HG02840 (cell line): ENCODE measurements around the gene PLEKHG4B.
A peak's percentile ranks its signal among the peaks of the same experiment; 100 is the strongest.

Source experiments
- ATAC-seq: cut with Tn5 transposase; IDR thresholded peaks from one replicate; pipeline ENCODE4 v1.9.1; 2021; ENCODE audit warnings: mild to moderate bottlenecking, moderate library complexity, moderate number of reproducible peaks; ENCODE audit not compliant: unreplicated experiment, low FRiP score

PLEKHG4B gene

DNA sequence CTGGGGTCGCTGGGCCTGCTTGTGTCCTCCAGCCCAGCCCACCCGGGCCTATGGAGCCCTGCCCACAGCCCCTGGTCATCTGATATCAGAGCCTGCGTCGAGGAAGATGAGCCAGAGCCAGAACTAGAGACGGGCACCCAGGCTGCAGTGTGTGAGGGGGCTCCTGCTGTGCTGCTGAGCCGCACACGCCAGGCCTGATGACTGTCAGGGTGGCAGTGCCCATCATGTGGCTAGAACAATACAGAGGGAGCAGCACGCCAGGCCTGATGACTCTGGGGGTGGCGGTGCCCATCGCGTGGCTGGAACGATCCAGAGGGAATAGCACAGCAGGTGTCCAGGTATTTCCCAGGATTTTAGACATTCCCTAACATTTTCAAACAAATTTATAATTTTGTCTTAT, 90.2 kb downstream of the PLEKHG4B start:
- ATAC-seq: no peak

DNA sequence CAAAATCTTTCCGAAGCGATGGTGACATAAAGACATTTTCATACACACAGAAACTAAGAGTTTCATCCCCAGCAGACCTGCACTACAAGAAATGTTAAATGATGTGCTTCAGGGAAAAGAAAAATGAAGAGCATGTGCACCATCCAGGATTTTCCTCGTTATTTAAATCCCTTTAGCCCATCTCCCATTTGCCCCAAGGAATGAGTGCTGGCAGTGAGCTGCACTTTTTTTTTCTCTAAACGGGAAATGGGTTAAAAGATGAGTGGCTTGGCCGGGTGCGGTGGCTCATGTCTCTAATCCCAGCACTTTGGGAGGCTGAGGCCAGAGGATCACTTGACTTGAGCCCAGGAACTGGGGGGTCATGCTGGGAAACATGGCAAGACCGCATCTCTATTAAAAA, 92.5 kb downstream of the PLEKHG4B start:
- ATAC-seq: no peak

DNA sequence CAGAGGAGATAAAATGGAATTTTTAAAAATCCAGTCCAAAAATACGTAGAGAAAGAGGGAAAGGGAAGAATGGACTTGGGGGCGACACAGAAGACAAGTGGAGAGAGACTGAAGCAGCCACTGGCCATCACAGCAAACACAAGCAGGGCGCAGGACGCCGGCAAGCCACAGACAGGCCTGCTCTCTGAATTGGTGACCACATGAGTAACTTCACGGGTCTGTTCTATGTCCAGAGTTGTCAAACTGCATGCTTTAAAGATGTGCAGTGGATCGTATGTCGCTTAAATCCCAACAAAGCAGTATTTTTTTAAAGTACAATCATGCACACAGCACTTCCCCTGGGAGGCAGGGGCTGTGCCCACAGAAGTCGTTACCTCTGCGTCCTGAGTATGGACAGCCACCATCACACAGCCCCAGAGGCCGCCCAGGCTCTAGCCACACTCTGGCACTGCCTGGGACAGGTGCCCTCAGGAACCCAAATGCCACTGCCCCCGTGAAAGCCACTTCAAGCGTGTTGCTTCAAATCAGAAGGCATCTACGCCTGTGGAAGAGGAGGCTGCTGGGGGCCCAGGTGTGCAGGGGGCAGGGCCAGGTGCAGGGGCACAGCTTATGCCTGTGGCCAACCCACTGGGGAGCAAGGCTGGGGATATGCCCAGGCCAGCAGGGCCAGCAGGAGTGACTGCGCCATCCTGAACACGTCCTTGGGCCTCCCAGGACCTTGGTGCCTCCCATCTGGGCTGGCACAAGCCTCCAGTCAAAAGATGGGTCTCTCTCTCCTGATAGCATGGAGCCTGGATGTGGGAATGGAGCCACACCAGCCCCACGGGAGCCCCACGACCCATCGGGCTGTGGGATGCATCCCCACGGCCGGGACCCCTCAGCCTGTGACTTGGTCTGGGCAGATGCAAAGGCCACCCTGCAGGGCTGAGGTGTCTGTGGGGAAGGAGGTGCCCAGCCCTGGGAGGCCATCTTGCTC, 93.4 kb downstream of the PLEKHG4B start:
- no peak for ATAC-seq

- ATAC-seq: no peak
Observed at GRCh38 chr5:186091-187041, 94.4 kb downstream of the PLEKHG4B start.

GRCh38 chr5:187042-187431, 95.1 kb downstream of the PLEKHG4B start:
- ATAC-seq: no peak

DNA sequence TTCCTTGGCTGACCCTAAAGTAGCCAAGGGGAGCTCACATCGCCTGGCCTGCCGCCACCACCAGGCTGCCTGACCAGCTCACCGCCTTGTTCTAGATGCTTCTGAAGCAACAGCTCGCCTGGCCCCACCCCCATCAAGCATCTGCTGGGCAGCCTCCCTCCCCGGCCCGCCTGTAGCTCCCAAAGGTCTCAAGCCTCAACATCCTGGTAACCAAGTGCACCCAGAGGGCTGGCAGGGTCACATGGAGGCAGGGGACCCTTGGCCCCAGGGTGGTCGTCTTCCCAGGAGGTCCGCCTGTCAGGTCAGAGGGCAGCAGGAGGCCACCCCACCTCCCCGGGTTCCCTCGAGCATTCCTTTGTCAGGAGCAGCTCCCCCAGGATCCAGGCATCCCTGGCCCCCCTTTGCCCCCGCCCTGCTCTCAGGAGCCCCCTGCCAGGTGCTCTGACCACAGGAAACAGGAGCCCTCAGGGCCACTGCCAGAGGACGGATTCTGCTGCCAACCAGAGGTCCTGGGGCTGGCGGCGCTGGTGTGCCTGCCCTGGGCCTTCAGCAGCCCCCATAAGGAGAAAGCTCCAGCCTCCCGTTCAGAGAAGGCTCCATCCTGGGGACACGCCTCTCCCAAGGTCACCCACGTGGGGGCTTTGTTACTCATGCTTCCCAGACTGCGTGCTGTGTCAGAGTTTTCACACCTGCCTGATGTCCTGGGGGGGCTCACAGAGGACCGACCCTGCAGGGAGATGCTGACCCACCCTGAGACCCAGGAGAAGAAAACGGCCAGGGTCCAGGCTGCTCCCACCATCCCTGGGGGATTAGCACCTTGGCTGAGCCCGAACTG, 95.9 kb downstream of the PLEKHG4B start:
- ATAC-seq: no peak

- peak; percentile 68 for ATAC-seq
Observed at GRCh38 chr5:188488-189481, 96.8 kb downstream of the PLEKHG4B start.

GRCh38 chr5:189486-189885, 97.5 kb downstream of the PLEKHG4B start:
- ATAC-seq: no peak

- ATAC-seq: no peak
Observed at GRCh38 chr5:189976-190365, 98.0 kb downstream of the PLEKHG4B start.

GRCh38 chr5:190366-191035, 98.5 kb downstream of the PLEKHG4B start:
- ATAC-seq: no peak

GRCh38 chr5:191036-191948, 99.3 kb downstream of the PLEKHG4B start, which contains the start of gene LRRC14B:
Gene LRRC14B (plus strand): TSS chr5:191495. CDS start chr5:191539, 44 bp downstream.
- no peak for ATAC-seq

- ATAC-seq: no peak
Observed at GRCh38 chr5:191949-192690, 100.2 kb downstream of the PLEKHG4B start.

DNA sequence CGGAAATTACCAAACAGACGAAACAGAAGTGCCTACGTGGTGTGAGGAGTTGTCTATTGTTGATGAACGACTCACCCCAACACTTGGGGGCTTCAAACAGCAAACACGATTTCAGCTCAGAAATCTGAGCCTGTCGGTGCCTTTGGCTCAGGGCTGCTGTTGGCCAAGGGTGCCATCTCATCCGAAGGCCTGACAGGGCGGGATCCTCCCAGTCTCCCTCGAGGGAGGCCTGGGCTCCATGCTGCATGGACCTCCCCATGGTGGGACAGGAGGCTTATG, 100.7 kb downstream of the PLEKHG4B start:
- ATAC-seq: no peak

DNA sequence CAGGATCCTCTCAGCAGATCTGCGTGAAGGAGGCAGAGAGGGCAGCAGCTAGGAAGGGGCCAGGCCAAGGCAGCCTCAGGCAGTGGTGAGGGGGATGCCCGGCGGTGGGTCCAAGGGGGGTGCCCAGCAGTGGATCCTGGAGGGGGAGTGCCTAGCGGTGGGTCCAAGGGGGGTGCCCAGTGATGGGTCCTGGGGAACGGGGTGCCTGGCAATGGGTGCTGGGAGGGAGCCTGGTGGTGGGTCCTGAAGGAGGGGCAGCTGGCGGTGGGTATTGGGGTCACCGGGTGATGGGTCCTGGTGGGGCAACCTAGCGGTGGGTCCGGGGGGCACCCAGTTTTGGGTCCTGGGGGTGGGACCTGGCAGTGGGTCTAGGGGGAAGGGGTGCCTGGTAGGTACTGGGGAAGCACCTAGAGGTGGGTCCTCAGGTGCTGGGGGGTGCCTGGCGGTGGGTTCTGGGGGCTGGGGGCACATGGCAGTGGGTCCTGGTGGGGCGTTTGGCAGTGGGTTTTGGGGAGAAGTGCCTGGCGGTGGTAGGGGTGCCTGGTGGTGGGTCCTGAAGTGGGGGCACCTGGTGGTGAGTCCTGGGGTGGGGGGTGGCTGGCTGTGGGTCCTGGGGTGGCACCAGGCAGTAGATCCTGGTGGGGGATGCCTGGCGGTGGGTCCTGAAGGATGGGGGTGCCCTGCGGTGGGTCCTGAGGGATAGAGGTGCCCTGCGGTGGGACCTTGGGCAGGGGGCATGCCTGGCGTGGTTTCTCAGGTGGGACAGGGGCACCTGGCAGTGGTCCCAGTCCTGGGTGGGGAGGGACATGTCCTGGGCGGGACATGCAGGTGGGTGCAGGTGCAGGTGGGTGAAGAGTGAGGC, 101.2 kb downstream of the PLEKHG4B start:
- ATAC-seq: no peak

DNA sequence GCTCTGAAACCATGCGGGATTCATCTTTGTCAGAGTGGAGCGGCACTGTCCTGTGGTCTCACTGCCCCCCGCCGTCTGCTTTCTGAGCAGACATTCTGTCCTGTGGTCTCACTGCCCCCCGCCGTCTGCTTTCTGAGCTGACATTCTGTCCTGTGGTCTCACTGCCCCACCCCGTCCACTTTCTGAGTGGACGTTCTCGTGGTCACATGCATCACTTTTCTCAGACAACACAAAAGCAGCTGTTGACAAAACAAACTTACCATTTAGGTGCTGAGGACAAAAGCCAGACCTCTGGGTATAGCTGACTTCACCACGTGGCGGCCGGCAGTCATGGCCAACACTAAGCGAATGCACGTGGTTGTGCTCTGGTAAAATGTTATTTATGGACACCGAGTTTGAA, 102.1 kb downstream of the PLEKHG4B start:
- ATAC-seq: no peak

DNA sequence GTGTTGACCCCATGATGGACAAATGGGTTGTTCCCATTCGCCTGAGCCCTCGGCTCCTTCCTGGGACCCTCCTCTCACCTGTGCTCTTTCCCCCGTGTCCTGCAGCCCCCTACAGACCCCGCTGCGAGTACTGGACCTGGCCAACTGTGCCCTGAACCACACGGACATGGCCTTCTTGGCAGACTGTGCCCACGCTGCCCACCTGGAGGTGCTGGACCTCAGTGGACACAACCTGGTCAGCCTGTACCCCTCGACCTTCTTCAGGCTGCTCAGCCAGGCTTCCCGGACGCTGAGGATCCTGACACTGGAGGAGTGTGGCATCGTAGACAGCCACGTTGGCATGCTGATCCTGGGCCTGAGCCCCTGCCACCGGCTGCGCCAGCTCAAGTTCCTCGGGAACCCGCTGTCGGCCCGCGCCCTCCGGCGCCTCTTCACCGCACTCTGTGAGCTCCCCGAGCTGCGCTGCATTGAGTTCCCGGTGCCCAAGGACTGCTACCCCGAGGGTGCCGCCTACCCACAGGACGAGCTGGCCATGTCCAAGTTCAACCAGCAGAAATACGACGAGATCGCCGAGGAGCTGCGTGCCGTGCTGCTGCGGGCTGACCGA, 102.7 kb downstream of the PLEKHG4B start:
- ATAC-seq: no peak
